SKM-1 (cell line): ENCODE results near the gene MAN2A1.
"Not testable (repeated sequence)": the region's sequence is repeated elsewhere in the genome, so short reads cannot be mapped to it uniquely, and the experiment has no call there.

Experiments used
- DNase-seq: peaks from one replicate; lab custom pipeline; 2025; ENCODE audit not compliant: unreplicated experiment; lab: John Stamatoyannopoulos, UW

The MAN2A1 gene

GRCh38 chr5:109819878-109820277 is 130.2 kb downstream of the MAN2A1 start:
- DNase-seq, result no peak

DNA sequence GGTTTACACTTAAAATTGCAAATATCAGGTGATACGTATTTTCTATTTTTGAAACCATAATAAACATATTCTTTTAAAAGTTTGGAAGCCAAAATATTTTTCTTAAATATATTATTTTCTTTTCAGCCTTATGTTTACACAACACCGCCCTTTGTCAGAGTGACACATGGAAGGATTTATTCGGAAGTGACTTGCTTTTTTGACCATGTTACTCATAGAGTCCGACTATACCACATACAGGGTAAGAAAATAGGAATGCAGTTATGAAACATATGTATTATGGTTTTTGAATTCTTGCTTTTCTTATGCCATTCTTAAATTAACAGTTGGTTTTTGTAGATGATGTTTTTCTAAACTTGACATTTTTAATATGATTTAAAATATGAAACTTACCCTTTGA is 133.9 kb downstream of the MAN2A1 start:
- DNase-seq, result no peak

DNA sequence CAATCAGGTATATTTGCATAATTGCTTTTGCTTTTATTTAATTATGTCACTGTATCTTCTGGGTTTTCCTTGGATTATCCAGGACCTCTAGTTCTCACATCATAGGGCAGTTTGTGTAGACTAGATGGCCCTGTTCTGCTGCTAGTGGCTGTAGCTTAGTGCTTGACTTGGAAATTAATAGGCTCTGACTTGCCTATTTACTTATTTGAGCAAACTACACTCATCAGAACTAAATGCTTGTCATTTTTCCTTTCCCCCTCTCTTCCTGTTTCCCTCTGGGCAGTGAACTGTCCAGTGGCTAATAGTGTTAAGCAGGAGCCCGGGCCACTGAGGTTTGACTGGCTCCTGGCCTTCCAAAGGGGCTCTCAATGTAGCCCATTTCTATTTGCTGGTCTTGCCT is 135.7 kb downstream of the MAN2A1 start:
- DNase-seq, result no peak

DNA sequence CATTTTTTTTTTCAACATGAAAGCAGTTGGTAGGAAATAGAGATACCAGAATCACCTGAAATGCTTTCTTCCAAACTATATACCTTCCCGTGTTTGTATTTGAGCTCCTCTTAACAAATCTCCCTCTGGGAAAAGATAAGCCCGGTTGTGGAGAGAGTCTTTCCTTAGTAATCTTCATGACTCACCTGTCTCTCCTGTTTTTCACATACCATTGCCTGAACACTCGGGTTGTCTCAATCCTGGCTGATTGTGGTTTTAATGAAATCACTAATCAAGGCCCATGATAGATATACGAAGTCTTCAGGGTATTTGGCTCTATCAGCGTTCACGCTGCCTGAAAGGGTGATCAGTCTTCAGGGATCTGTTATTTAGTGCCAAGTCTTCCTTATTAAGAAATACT is 136.7 kb downstream of the MAN2A1 start:
- no peak for DNase-seq

GRCh38 chr5:109829331-109829730 is 139.6 kb downstream of the MAN2A1 start:
- DNase-seq, result no peak

- no peak for DNase-seq
These were observed 141.3 kb downstream of the MAN2A1 start for GRCh38 chr5:109830955-109831502.

GRCh38 chr5:109832207-109833188 is 142.8 kb downstream of the MAN2A1 start:
- DNase-seq, result not testable (repeated sequence)

GRCh38 chr5:109833946-109834345 is 144.2 kb downstream of the MAN2A1 start:
- DNase-seq, result no peak

DNA sequence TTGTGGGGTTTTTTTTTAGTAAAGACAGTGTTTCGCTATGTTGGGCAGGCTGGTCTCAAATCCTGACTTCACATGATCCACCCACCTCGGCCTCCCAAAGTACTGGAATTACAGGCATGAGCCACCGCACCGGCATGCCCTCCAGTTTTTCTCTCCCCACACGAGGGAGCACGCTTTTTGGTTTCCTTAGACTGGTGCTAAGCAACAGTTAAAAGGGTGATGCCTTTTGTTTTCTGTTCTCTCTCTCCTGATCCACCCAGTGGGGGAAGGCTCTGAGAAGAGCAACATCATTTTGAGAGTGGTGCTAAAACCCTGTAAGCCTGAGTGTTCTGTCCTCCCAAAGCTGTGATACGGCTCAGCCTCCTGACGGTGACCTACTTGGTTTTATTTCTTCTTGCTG is 146.6 kb downstream of the MAN2A1 start:
- no peak for DNase-seq

DNA sequence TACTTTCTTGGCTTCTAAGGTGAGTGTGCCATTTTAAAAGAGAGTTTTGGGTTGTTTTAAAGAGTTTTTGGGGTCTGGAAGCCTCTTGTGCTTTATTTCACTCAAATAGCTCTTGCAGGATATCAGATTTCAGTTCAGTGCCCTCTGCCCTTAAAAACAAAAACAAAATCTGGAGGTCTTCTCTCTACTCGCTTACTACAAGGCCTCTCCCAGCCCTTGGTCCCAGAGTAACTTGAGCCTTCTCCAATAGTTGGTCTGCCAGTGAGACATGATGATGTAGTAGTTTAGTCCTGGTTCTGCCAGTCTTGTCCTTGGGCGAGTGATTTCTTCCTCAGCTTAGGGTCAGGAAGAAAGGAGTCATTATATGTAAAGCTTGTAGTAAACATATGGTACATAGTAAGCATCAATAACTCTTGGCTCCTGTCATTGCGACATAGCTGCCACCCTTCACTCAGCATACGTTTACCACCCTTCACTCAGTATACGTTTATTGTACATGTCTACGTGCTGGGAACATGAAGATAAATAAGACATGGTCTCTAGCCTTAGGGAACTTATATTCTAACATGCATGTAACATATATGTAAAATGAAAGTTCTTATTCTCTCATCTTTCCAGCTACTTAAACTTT is 147.6 kb downstream of the MAN2A1 start:
- no peak for DNase-seq

- DNase-seq, result no peak
These were observed 148.4 kb downstream of the MAN2A1 start for GRCh38 chr5:109838157-109838556.

DNA sequence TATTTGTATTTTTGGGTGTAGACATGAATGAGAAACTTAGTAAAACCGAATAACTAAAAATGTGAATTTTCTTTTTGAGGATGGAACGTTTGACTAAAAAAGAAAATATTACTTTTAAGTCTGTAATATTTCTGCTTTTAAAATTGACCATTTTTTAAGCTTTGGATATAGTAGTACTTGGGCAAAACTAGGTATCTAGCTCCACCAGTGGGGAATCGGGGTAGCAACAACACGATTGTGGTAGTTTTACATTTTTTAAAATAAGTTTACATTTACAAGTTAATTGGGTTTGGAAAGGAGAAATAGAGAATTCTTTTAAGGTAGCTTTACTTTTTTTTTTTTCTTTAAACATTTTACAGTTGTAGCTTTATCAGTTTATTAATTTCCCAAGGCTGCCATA is 154.4 kb downstream of the MAN2A1 start:
- DNase-seq, result no peak

GRCh38 chr5:109844695-109845094 is 155.0 kb downstream of the MAN2A1 start:
- DNase-seq, result no peak

- no peak for DNase-seq
These were observed 158.4 kb downstream of the MAN2A1 start for GRCh38 chr5:109848130-109848529.

GRCh38 chr5:109849478-109850088 is 159.9 kb downstream of the MAN2A1 start:
- no peak for DNase-seq

DNA sequence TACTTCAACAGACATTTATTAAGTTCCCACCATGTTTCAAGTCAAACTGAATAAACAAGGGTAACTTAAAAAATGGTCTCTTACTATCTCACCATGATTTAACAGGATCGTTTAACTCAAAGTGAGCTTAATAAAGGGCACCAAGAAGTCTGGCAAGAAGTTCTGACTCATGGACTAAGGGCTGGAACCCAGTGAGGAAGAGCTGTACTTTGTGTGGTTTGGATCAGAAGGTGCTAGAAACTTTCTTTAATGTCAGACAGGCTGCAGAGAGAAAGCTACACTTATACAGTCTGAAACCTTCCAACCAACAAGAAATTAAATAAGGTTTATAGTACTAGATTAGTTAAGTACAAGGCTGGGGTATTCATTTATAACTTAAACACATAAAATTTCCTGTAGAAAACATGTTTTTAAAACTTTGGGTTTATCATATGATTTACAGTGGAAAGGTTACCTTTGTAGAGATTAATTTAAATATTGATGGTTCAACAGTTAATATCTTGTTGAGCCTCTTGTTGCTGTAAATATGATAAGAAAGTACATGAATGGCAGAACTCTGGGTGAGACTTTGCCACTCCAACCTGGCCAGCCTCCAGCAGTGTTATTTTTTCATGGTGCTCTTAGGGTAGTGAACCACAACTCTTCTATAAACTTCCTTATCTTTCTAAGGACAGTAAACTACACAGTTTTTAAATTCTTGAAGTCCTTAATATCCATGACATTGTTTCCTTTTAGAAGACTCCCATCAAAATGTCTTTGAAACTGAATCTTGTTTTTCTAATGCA is 162.8 kb downstream of the MAN2A1 start:
- DNase-seq, result no peak

GRCh38 chr5:109853377-109853776 is 163.7 kb downstream of the MAN2A1 start:
- DNase-seq, result no peak

DNA sequence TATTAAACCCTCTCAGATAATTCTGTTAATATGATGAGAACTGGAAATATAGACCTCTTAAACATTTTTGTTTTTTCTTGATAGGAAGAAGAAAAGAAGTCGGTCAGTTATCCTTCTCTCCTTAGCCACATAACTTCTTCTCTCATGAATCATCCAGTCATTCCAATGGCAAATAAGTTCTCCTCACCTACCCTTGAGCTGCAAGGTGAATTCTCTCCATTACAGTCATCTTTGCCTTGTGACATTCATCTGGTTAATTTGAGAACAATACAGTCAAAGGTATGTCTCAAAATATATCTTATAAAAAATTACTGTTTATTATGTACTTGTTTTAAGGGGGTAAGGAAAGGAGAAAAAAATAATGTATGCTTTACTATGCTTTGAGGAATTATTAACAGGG is 165.3 kb downstream of the MAN2A1 start:
- DNase-seq, result no peak

GRCh38 chr5:109857405-109858031 is 167.8 kb downstream of the MAN2A1 start:
- DNase-seq, result no peak

GRCh38 chr5:109859537-109859936 is 169.8 kb downstream of the MAN2A1 start:
- DNase-seq, result no peak
